Endometrial microvascular endothelial cells (primary cell): ENCODE measurements around the gene FIZ1. TPM values are rescaled to one million over a fixed set of nuclear protein-coding genes. Genes with fewer than 3 reads are reported as not detected.

Source experiments
- in situ Hi-C: cut with HindIII; loops from 2 replicates; pipeline ENCODE4 v1.10.0; 2017; ENCODE audit warnings: low sequenced_read_pairs, low pct_unique_long_range_greater_than_20kb; ENCODE audit errors: inconsistent ontology term
- total RNA-seq: library from RNA; depleted of rRNA; stranded (reverse); fragments of >200 nt; gene quantifications from one replicate; pipeline ENCODE4 v1.2.3, GENCODE V29; 2015; ENCODE audit errors: inconsistent ontology term

FIZ1 gene
- total RNA-seq, 1 donor from 2014 or later, result 0.93 TPM

- in situ Hi-C loops, result no loop called here
Measured at GRCh38 chr19:55552206-55552605, 47.1 kb downstream of the FIZ1 start.

- in situ Hi-C loops, result no loop called here
Measured at GRCh38 chr19:55550321-55550650, 49.0 kb downstream of the FIZ1 start.

- in situ Hi-C loops, result no loop called here
Measured at GRCh38 chr19:55549500-55550320, 49.6 kb downstream of the FIZ1 start.

GRCh38 chr19:55546822-55547614 lies 52.3 kb downstream of the FIZ1 start:
- in situ Hi-C loops, result no loop called here

- in situ Hi-C loops, result no loop called here
Measured at GRCh38 chr19:55546011-55546410, 53.3 kb downstream of the FIZ1 start.

- in situ Hi-C loops, result no loop called here
Measured at GRCh38 chr19:55545443-55545842, 53.9 kb downstream of the FIZ1 start, which contains the start of gene SBK3. Gene SBK3 (minus strand): TSS chr19:55545543. CDS start chr19:55545543, 0 bp downstream.

GRCh38 chr19:55544776-55545439 lies 54.4 kb downstream of the FIZ1 start:
- in situ Hi-C loops, result no loop called here

- in situ Hi-C loops, result no loop called here
Measured at GRCh38 chr19:55544014-55544413, 55.3 kb downstream of the FIZ1 start.

GRCh38 chr19:55543567-55543966 lies 55.8 kb downstream of the FIZ1 start:
- in situ Hi-C loops, result no loop called here

GRCh38 chr19:55542292-55542855 lies 56.9 kb downstream of the FIZ1 start:
- in situ Hi-C loops, result no loop called here

Other genes starting within 250 kb of the FIZ1 start
- not detected for gene COX6B2, start 244.8 kb downstream of the FIZ1 start, total RNA-seq
- gene GARIN5B, start 236.3 kb downstream of the FIZ1 start, total RNA-seq, result not detected
- not detected for gene IL11, start 229.1 kb downstream of the FIZ1 start, total RNA-seq
- not detected for gene TMEM190, start 222.7 kb downstream of the FIZ1 start, total RNA-seq
- gene TMEM238, start 215.2 kb downstream of the FIZ1 start, total RNA-seq, result not detected
- 298 TPM for gene RPL28, start 213.6 kb downstream of the FIZ1 start, total RNA-seq
- 101 TPM for gene UBE2S, start 191.7 kb downstream of the FIZ1 start, total RNA-seq
- not detected for gene SHISA7, start 156.2 kb downstream of the FIZ1 start, total RNA-seq
- gene ISOC2, start 137.9 kb downstream of the FIZ1 start, total RNA-seq, result 58.8 TPM
- not detected for gene C19orf85, start 134.8 kb downstream of the FIZ1 start, total RNA-seq
- 4.6 TPM for gene ZNF628, start 122.9 kb downstream of the FIZ1 start, total RNA-seq
- 8.5 TPM for gene NAT14, start 114.3 kb downstream of the FIZ1 start, total RNA-seq
- gene SSC5D, start 111.1 kb downstream of the FIZ1 start, total RNA-seq, result 1.1 TPM
- gene SBK2, start 62.4 kb downstream of the FIZ1 start, total RNA-seq, result not detected
- gene SBK3, start 54.0 kb downstream of the FIZ1 start, total RNA-seq, result not detected
- 4.8 TPM for gene ZNF579, start 18.7 kb downstream of the FIZ1 start, total RNA-seq
- gene ZNF524, start 771 bp upstream of the FIZ1 start, total RNA-seq, result 16.7 TPM
- 3.3 TPM for gene ZNF865, start 6.1 kb upstream of the FIZ1 start, total RNA-seq
- gene ZNF784, start 25.0 kb upstream of the FIZ1 start, total RNA-seq, result 1.0 TPM
- gene ZNF580, start 41.5 kb upstream of the FIZ1 start, total RNA-seq, result 11.1 TPM
- gene ZNF581, start 44.1 kb upstream of the FIZ1 start, total RNA-seq, result 9.8 TPM
- 13.0 TPM for gene CCDC106, start 48.7 kb upstream of the FIZ1 start, total RNA-seq
- gene U2AF2, start 55.5 kb upstream of the FIZ1 start, total RNA-seq, result 215 TPM
- 155 TPM for gene EPN1, start 75.7 kb upstream of the FIZ1 start, total RNA-seq
- gene NLRP9, start 138.9 kb upstream of the FIZ1 start, total RNA-seq, result not detected
- not detected for gene RFPL4A, start 159.6 kb upstream of the FIZ1 start, total RNA-seq
- not detected for gene RFPL4AL1, start 169.6 kb upstream of the FIZ1 start, total RNA-seq
- gene NLRP11, start 232.5 kb upstream of the FIZ1 start, total RNA-seq, result not detected
- gene NLRP4, start 237.0 kb upstream of the FIZ1 start, total RNA-seq, result not detected